GM18909 (cell line): ENCODE measurements around the gene EN1.

Experiments used
- ATAC-seq: cut with Tn5 transposase; IDR thresholded peaks from one replicate; pipeline ENCODE4 v1.9.1; 2021; ENCODE audit warnings: mild to moderate bottlenecking; ENCODE audit not compliant: unreplicated experiment, poor library complexity

EN1 gene

GRCh38 chr2:118844261-118845004, 3.0 kb downstream of the EN1 start:
- no peak for ATAC-seq

- ATAC-seq, result no peak
Measured at GRCh38 chr2:118843483-118844132, 3.8 kb downstream of the EN1 start.

GRCh38 chr2:118842661-118843482, 4.6 kb downstream of the EN1 start:
- ATAC-seq, result no peak

GRCh38 chr2:118841828-118842461, 5.5 kb downstream of the EN1 start:
- ATAC-seq, result no peak

- ATAC-seq, result no peak
Measured at GRCh38 chr2:118841450-118841827, 6.0 kb downstream of the EN1 start.

- ATAC-seq, result no peak
Measured at GRCh38 chr2:118838741-118839455, 8.6 kb downstream of the EN1 start.

- no peak for ATAC-seq
Measured at GRCh38 chr2:118837621-118838020, 9.8 kb downstream of the EN1 start.

- no peak for ATAC-seq
Measured at GRCh38 chr2:118837067-118837466, 10.4 kb downstream of the EN1 start.

- ATAC-seq, result no peak
Measured at GRCh38 chr2:118836411-118836930, 11.0 kb downstream of the EN1 start.

GRCh38 chr2:118835746-118836410, 11.6 kb downstream of the EN1 start:
- ATAC-seq, result no peak

GRCh38 chr2:118834901-118835745, 12.3 kb downstream of the EN1 start:
- ATAC-seq, result no peak

- no peak for ATAC-seq
Measured at GRCh38 chr2:118834440-118834810, 13.0 kb downstream of the EN1 start.

- ATAC-seq, result no peak
Measured at GRCh38 chr2:118833716-118834439, 13.6 kb downstream of the EN1 start.

GRCh38 chr2:118832791-118833715, 14.4 kb downstream of the EN1 start:
- no peak for ATAC-seq

GRCh38 chr2:118832071-118832790, 15.2 kb downstream of the EN1 start:
- no peak for ATAC-seq

- ATAC-seq, result no peak
Measured at GRCh38 chr2:118830881-118831280, 16.6 kb downstream of the EN1 start.
